BJ (cell line): ENCODE results near the gene MBD5. TPM values are rescaled to one million over a fixed set of nuclear protein-coding genes. Genes with fewer than 3 reads are reported as not detected.

ENCODE experiments used
- CTCF ChIA-PET: fragments of 350-600 bp; formaldehyde crosslinking; extraction: SDS; loops from one replicate; lab custom pipeline; 2021; ENCODE audit warnings: antibody characterized with exemption, inconsistent platforms; lab: Yijun Ruan, JAX
- POLR2A ChIA-PET: fragments of 300-600 bp; sonication (Branson Sonifier 250); formaldehyde crosslinking; extraction: SDS; loops from one replicate; lab custom pipeline; 2021; ENCODE audit warnings: antibody characterized with exemption; lab: Charles Lee
- DNase-seq: peaks from one replicate; pipeline ENCODE4 v3.0.0-alpha.2; 2011; ENCODE audit warnings: low read depth
- H3K27me3 ChIP-seq: 2 replicates; pipeline ENCODE4 v1.6.0; 2011; ENCODE audit warnings: low read length; ENCODE audit not compliant: control insufficient read depth, insufficient read depth
- H3K36me3 ChIP-seq: 2 replicates; pipeline ENCODE4 v1.5.1; 2011; ENCODE audit warnings: low read length; ENCODE audit not compliant: control insufficient read depth, insufficient read depth
- H3K4me3 ChIP-seq: 2 replicates; pipeline ENCODE4 v1.5.1; 2011; ENCODE audit warnings: low read depth, mild to moderate bottlenecking, control low read depth, low read length
- polyA plus RNA-seq: library from polyadenylated mRNA; depleted of rRNA; stranded (reverse); fragments of >200 nt; gene quantifications from 2 replicates; pipeline ENCODE4 v1.2.3, GENCODE V29; 2011
- TF ChIP-seq, protein P1 (sequence below): IDR thresholded peaks from 2 replicates; pipeline ENCODE4 v1.5.1; 2011; ENCODE audit warnings: low read depth, mild to moderate bottlenecking, control low read depth, inconsistent platforms, low read length, moderate library complexity; ENCODE audit not compliant: insufficient read depth

MBD5 gene
- polyA plus RNA-seq, 1 experiment: 20.4 TPM

- Histone ChIP-seq H3K36me3 (no peaks in the 10 kb centered on the region), H3K27me3 (no peaks in the 10 kb centered on the region), H3K4me3 (no peak overlapping the region)
- POLR2A ChIA-PET: interaction anchor here (0.6 kb wide), 1 partner anchor 12 kb away, joined by 3 read pairs; no protein-coding TSS in a partner anchor
- no peak for DNase-seq
- TF ChIP-seq, protein P1, sequence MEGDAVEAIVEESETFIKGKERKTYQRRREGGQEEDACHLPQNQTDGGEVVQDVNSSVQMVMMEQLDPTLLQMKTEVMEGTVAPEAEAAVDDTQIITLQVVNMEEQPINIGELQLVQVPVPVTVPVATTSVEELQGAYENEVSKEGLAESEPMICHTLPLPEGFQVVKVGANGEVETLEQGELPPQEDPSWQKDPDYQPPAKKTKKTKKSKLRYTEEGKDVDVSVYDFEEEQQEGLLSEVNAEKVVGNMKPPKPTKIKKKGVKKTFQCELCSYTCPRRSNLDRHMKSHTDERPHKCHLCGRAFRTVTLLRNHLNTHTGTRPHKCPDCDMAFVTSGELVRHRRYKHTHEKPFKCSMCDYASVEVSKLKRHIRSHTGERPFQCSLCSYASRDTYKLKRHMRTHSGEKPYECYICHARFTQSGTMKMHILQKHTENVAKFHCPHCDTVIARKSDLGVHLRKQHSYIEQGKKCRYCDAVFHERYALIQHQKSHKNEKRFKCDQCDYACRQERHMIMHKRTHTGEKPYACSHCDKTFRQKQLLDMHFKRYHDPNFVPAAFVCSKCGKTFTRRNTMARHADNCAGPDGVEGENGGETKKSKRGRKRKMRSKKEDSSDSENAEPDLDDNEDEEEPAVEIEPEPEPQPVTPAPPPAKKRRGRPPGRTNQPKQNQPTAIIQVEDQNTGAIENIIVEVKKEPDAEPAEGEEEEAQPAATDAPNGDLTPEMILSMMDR: no peak
- CTCF ChIA-PET: no interaction called here
Measured at GRCh38 chr2:148298196-148298595, 277.3 kb downstream of the MBD5 start.

DNA sequence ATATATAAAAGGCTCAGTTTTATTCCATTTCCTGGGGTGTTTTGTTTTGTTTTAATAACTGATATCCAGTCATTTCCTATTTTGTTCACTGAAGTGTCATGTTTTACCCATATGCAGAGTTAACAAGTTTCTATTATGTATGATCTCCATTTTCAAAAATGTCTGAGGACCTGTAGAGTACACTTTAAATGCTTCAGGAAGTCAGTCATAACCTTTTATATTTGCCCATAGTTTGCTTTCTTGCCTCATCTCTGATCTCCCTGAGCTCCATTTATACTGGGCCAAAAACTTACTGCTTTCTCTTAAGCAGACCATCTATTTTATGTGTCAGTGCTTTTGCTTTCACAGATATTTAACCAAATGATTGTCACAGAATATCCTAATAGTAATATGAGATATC is 278.7 kb downstream of the MBD5 start:
- POLR2A ChIA-PET: no interaction called here

GRCh38 chr2:148300544-148300943 is 279.7 kb downstream of the MBD5 start:
- TF ChIP-seq, protein P1: no peak
- ChIA-PET POLR2A (no interaction called here), CTCF (interaction anchor here (0.7 to 1.5 kb wide), 2 partner anchors 10 to 78 kb away, joined by 3 read pairs; no protein-coding TSS in a partner anchor)
- Histone ChIP-seq H3K4me3 (no peak overlapping the region), H3K36me3 (no peaks in the 10 kb centered on the region), H3K27me3 (no peaks in the 10 kb centered on the region)
- no peak for DNase-seq

More for the DNA sequence above, 278.7 kb downstream of the MBD5 start:
- CTCF ChIA-PET: interaction anchor here (1.5 kb wide), 1 partner anchor 9 kb away, joined by 3 read pairs; no protein-coding TSS in a partner anchor
- Histone ChIP-seq H3K4me3 (no peak overlapping the region), H3K27me3 (no peaks in the 10 kb centered on the region), H3K36me3 (no peaks in the 10 kb centered on the region)
- TF ChIP-seq, protein P1: no peak
- DNase-seq: no peak

DNA sequence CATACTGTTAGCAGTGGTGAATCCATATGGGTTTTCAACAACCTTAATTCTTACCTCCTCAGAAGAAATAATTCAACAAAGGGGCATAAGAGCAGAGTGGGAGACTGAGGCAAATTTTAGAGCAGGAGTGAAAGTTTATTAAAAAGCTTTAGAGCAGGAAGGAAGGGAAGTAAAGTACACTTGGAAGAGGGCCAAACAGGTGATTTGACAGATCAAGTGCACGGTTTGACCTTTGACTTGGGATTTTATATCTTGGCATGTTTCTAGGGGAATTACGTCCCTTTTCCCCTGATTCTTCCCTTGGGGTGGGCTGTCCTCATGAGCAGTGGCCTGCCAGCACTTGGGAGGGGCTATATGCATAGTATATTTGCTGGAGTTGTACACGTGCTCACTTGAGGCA is 280.5 kb downstream of the MBD5 start:
- Histone ChIP-seq H3K4me3 (no peak overlapping the region), H3K36me3 (no peaks in the 10 kb centered on the region), H3K27me3 (no peaks in the 10 kb centered on the region)
- DNase-seq: no peak
- CTCF ChIA-PET: no interaction called here
- POLR2A ChIA-PET: no interaction called here
- TF ChIP-seq, protein P1: no peak

DNA sequence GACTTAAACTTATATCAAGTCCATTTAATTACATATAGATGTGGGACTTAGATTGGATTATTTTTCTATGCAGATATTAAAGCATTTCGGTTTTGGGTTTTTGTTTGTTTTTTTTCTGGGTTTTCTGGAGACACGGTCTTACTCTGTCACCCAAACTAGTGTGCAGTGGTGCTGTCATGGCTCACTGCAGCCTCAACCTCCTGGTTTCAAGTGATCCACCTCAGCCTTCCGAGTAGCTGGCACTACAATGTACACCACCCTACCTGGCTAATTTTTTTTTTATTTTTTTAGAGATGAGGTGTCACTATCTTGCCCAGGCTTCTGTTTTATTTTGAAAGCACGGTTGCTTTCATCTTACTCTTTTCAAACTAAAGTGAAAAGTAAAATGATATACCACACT is 281.6 kb downstream of the MBD5 start:
- no peaks in the 10 kb centered on the region for H3K27me3 ChIP-seq
- no peaks in the 10 kb centered on the region for H3K36me3 ChIP-seq
- POLR2A ChIA-PET: interaction anchor here (0.5 kb wide), 1 partner anchor 98 kb away, joined by 4 read pairs; no protein-coding TSS in a partner anchor
- CTCF ChIA-PET: interaction anchor here (0.7 kb wide), 1 partner anchor 10 kb away, joined by 3 read pairs; no protein-coding TSS in a partner anchor
- DNase-seq: no peak
- TF ChIP-seq, protein P1: no peak
- H3K4me3 ChIP-seq: no peak overlapping the region
